ENCODE measurements around the gene EPN2.

Gene EPN2

GRCh38 chr17:19303367-19303776 lies 66.2 kb downstream of the EPN2 start:
- no peak for TF ChIP-seq GATA2 (IDR thresholded peaks at IDR 0.05; ENCODE audit: low read depth, low read length)
- no peak for TF ChIP-seq GATA3 (IDR thresholded peaks at IDR 0.05; ENCODE audit: low read depth, low read length)

- no peak for TF ChIP-seq GATA3 (IDR thresholded peaks at IDR 0.05; ENCODE audit: low read depth, low read length)
- TF ChIP-seq GATA2 (IDR thresholded peaks at IDR 0.05; ENCODE audit: low read depth, low read length), result no peak
Measured at GRCh38 chr17:19304209-19304608, 67.0 kb downstream of the EPN2 start.

GRCh38 chr17:19304751-19305150 lies 67.6 kb downstream of the EPN2 start:
- TF ChIP-seq GATA3 (IDR thresholded peaks at IDR 0.05; ENCODE audit: low read depth, low read length) (no peak), GATA2 (IDR thresholded peaks at IDR 0.05; ENCODE audit: low read depth, low read length) (no peak)

- TF ChIP-seq GATA3 (IDR thresholded peaks at IDR 0.05; ENCODE audit: low read depth, low read length) (no peak), GATA2 (IDR thresholded peaks at IDR 0.05; ENCODE audit: low read depth, low read length) (no peak; the same call in 1 of the 2 replicates)
Measured at GRCh38 chr17:19305256-19305655, 68.1 kb downstream of the EPN2 start.

GRCh38 chr17:19305761-19306159 lies 68.6 kb downstream of the EPN2 start:
- TF ChIP-seq GATA3 (IDR thresholded peaks at IDR 0.05; ENCODE audit: low read depth, low read length) (no peak), GATA2 (IDR thresholded peaks at IDR 0.05; ENCODE audit: low read depth, low read length) (no peak)

GRCh38 chr17:19306160-19307111 lies 69.3 kb downstream of the EPN2 start:
- TF ChIP-seq GATA3 (IDR thresholded peaks at IDR 0.05; ENCODE audit: low read depth, low read length), result no peak
- TF ChIP-seq GATA2 (IDR thresholded peaks at IDR 0.05; ENCODE audit: low read depth, low read length), result no peak

GRCh38 chr17:19307521-19307920 lies 70.4 kb downstream of the EPN2 start:
- no peak for TF ChIP-seq GATA2 (IDR thresholded peaks at IDR 0.05; ENCODE audit: low read depth, low read length)

- TF ChIP-seq GATA2 (IDR thresholded peaks at IDR 0.05; ENCODE audit: low read depth, low read length) (no peak), GATA3 (IDR thresholded peaks at IDR 0.05; ENCODE audit: low read depth, low read length) (no peak)
Measured at GRCh38 chr17:19308398-19308797, 71.2 kb downstream of the EPN2 start.

GRCh38 chr17:19309701-19310100 lies 72.5 kb downstream of the EPN2 start:
- TF ChIP-seq GATA3 (IDR thresholded peaks at IDR 0.05; ENCODE audit: low read depth, low read length), result no peak
- TF ChIP-seq GATA2 (IDR thresholded peaks at IDR 0.05; ENCODE audit: low read depth, low read length), result no peak

- TF ChIP-seq GATA3 (IDR thresholded peaks at IDR 0.05; ENCODE audit: low read depth, low read length) (no peak), GATA2 (IDR thresholded peaks at IDR 0.05; ENCODE audit: low read depth, low read length) (no peak)
Measured at GRCh38 chr17:19310151-19310550, 73.0 kb downstream of the EPN2 start.

GRCh38 chr17:19311016-19311415 lies 73.8 kb downstream of the EPN2 start:
- TF ChIP-seq GATA3 (IDR thresholded peaks at IDR 0.05; ENCODE audit: low read depth, low read length), result no peak
- no peak for TF ChIP-seq GATA2 (IDR thresholded peaks at IDR 0.05; ENCODE audit: low read depth, low read length)

GRCh38 chr17:19311421-19312215 lies 74.5 kb downstream of the EPN2 start:
- TF ChIP-seq GATA2 (IDR thresholded peaks at IDR 0.05; ENCODE audit: low read depth, low read length), result no peak
- no peak for TF ChIP-seq GATA3 (IDR thresholded peaks at IDR 0.05; ENCODE audit: low read depth, low read length)

GRCh38 chr17:19312406-19312805 lies 75.2 kb downstream of the EPN2 start:
- no peak for TF ChIP-seq GATA3 (IDR thresholded peaks at IDR 0.05; ENCODE audit: low read depth, low read length)
- no peak for TF ChIP-seq GATA2 (IDR thresholded peaks at IDR 0.05; ENCODE audit: low read depth, low read length)

GRCh38 chr17:19313066-19313745 lies 76.0 kb downstream of the EPN2 start:
- TF ChIP-seq GATA2 (IDR thresholded peaks at IDR 0.05; ENCODE audit: low read depth, low read length) (no peak), GATA3 (IDR thresholded peaks at IDR 0.05; ENCODE audit: low read depth, low read length) (no peak)
